ENCODE measurements around the gene ASPA.

The ASPA gene

DNA sequence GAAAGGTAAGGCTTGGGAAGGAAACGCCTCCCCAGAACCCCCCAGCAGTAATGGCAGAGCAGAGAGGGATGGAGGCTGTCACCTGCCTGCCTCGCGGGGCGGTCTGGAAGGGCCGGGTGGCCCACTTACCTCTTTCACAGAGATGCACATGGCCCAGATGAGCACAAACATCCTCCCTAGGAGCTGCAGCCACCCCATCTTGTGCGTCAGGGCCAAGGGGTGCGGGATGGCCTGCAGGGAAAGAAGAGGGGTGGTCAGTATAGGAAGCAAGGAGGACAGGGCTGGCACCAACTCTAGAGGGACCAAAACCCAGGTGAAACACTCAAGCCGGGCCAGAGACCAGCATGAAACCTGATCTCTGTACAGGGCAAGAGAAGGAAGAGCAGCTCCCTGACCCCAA is 52.1 kb downstream of the ASPA start (continued):
- TF ChIP-seq ZBTB10 (tag by site-specific recombination; IDR thresholded peaks at IDR 0.05) (no peak), GLI4 (tag by site-specific recombination; IDR thresholded peaks at IDR 0.05) (no peak), YY2 (tag by site-specific recombination; IDR thresholded peaks at IDR 0.05) (no peak), ZBTB8A (tag by site-specific recombination; IDR thresholded peaks at IDR 0.05) (no peak), ZNF530 (tag by site-specific recombination; IDR thresholded peaks at IDR 0.05; ENCODE audit: low read depth) (no peak)

GRCh38 chr17:3528403-3528851 is 52.6 kb downstream of the ASPA start:
- POLR2A ChIA-PET = no interaction called here
- no peak for TF ChIP-seq ZNF654 (tag by site-specific recombination; IDR thresholded peaks at IDR 0.05; ENCODE audit: low read depth)
- no peak for TF ChIP-seq ZNF544 (tag by site-specific recombination; IDR thresholded peaks at IDR 0.05)
- H3K4me3 ChIP-seq (ENCODE audit: low read depth, low read length) = no peak overlapping the region
- H3K27ac ChIP-seq (ENCODE audit: extremely low read depth, low read depth, low read length) = no peak overlapping the region
- H3K4me1 ChIP-seq (ENCODE audit: control insufficient read depth, insufficient read depth, low read length) = no peaks in the 10 kb centered on the region
- CTCF ChIA-PET = no interaction called here
- no peaks in the 10 kb centered on the region for H3K36me3 ChIP-seq (ENCODE audit: control insufficient read depth in 2 of 2, insufficient read depth in 1 of 2, low read length in 2 of 2)
- H3K9me3 ChIP-seq (ENCODE audit: control insufficient read depth, insufficient read depth, low read depth, low read length) = no peaks in the 10 kb centered on the region

DNA sequence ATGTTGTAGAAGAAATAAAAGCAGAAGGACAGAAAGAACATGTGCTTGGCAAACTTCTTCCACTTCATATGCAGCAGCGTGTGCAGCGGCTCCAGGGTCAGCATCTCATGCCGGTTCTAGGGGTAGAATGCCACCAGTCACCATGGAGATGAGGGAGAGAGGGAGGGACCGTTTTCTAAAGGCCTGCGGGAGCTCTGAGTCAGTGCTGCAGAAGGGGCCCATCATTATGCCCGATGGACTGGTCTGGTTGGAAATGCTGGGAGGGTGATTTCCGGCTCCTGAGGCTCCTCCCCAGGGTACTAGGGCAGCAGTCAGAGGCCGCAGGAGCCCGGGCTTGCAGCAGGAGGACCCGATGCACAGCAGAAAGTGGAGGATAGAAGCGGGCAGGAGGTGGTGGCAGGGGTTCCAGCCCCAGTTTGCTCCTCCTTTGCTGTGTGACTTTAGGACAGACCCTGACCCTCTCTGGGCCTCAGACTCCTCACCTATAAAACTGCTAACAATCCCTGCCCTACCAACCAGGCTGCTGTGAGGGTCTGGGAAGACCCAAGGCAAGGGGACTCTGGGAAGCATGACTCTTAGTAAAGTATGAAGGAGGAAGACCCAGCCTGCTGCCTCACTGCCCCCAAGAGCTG is 53.2 kb downstream of the ASPA start:
- ChIA-PET POLR2A (interaction anchor here (0.5 kb wide), 1 partner anchor 70 kb away, joined by 3 read pairs; no protein-coding TSS in a partner anchor), CTCF (no interaction called here)
- no peaks in the 10 kb centered on the region for H3K4me1 ChIP-seq (ENCODE audit: control insufficient read depth, insufficient read depth, low read length)
- H3K27ac ChIP-seq (ENCODE audit: extremely low read depth, low read depth, low read length) = no peak overlapping the region
- no peaks in the 10 kb centered on the region for H3K36me3 ChIP-seq (ENCODE audit: control insufficient read depth in 2 of 2, insufficient read depth in 1 of 2, low read length in 2 of 2)
- TF ChIP-seq ZNF391 (tag by site-specific recombination; IDR thresholded peaks at IDR 0.05; ENCODE audit: borderline replicate concordance, low read depth) (no peak), ZNF768 (tag by site-specific recombination; IDR thresholded peaks at IDR 0.05) (0 out of 2 replicates have a peak, but pooled peaks have one; percentile 73)
- no peaks in the 10 kb centered on the region for H3K9me3 ChIP-seq (ENCODE audit: control insufficient read depth, insufficient read depth, low read depth, low read length)
- H3K4me3 ChIP-seq (ENCODE audit: low read depth, low read length) = no peak overlapping the region

DNA sequence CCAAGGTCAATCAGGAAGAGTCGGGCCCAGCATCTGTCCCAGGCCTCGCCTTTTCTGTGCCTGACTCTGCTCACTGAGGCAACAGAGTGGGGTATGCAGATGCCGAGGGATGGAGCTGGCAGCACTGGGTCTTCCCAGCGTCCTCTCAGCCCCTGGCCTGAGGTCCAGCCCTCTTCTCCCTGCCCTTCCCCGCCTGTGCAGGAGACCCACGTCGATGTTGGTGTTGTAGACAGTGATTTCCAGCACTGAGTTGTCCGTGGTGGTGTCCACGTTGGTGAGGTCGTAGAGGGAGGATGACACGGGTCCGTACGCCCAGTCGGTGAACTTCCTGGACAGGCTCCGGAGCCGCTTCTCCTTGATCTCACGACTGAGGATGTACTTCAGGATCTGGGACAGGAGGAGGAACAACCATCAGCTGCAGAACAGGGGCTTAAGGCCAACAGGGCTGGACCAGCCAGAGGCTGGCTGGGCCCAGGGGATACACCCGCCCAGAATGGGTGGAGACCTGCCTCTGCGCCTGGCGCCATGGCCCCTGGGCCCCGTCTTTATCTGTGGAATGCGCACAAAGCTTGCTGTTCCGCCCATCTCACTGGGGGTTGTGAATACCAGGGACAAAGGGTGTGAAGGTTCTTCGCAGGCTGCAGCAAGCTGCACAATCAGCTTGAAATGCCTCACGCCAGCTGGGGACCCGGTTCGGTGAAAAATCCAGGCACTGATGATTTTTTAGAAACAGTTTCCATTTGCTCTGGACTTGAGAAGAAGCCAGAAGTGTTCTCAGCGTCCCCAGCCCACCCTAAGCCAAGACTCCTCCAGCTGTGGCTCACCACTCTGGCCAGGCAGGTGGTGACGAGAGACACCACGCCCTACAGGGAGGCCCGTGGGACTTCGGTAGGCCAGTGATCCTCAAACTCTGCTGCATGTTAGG is 54.3 kb downstream of the ASPA start:
- Histone ChIP-seq H3K4me3 (ENCODE audit: low read depth, low read length) (no peak overlapping the region), H3K27ac (ENCODE audit: extremely low read depth, low read depth, low read length) (no peak overlapping the region), H3K9me3 (ENCODE audit: control insufficient read depth, insufficient read depth, low read depth, low read length) (no peaks in the 10 kb centered on the region), H3K36me3 (ENCODE audit: control insufficient read depth in 2 of 2, insufficient read depth in 1 of 2, low read length in 2 of 2) (no peaks in the 10 kb centered on the region), H3K4me1 (ENCODE audit: control insufficient read depth, insufficient read depth, low read length) (no peaks in the 10 kb centered on the region)
- no peak for TF ChIP-seq ZNF133 (tag by site-specific recombination; IDR thresholded peaks at IDR 0.05)
- peak; percentile 87 for TF ChIP-seq KLF1 (tag by site-specific recombination; IDR thresholded peaks at IDR 0.05)
- ChIA-PET CTCF (no interaction called here), POLR2A (interaction anchor here (0.5 kb wide), 1 partner anchor 69 kb away, joined by 3 read pairs; no protein-coding TSS in a partner anchor)
